HG02610 (cell line): Measurements from ENCODE around the gene TRIM32.
"Not testable (repeated sequence)": the region's sequence is repeated elsewhere in the genome, so short reads cannot be mapped to it uniquely, and the experiment has no call there.

Source experiments
- ATAC-seq: cut with Tn5 transposase; IDR thresholded peaks from one replicate; pipeline ENCODE4 v1.9.1; 2021; ENCODE audit warnings: mild to moderate bottlenecking, moderate library complexity; ENCODE audit not compliant: unreplicated experiment

TRIM32 gene

GRCh38 chr9:116673375-116673774 is 13.7 kb upstream of the TRIM32 start:
- ATAC-seq: no peak

GRCh38 chr9:116674210-116674980 is 12.7 kb upstream of the TRIM32 start:
- ATAC-seq: no peak

GRCh38 chr9:116683535-116683934 is 3.6 kb upstream of the TRIM32 start:
- no peak for ATAC-seq

- no peak for ATAC-seq
These were observed 1.9 kb upstream of the TRIM32 start for GRCh38 chr9:116685166-116685565.

GRCh38 chr9:116686135-116686534 is 970 bp upstream of the TRIM32 start:
- no peak for ATAC-seq

GRCh38 chr9:116686693-116687073 is 422 bp upstream of the TRIM32 start:
- ATAC-seq: peak; percentile 30

- ATAC-seq: no peak
These were observed 640 bp downstream of the TRIM32 start for GRCh38 chr9:116687754-116688135.

GRCh38 chr9:116688806-116689485 is 1.8 kb downstream of the TRIM32 start:
- ATAC-seq: no peak

- no peak for ATAC-seq
These were observed 2.5 kb downstream of the TRIM32 start for GRCh38 chr9:116689486-116690032.

- ATAC-seq: not testable (repeated sequence)
These were observed 3.7 kb downstream of the TRIM32 start for GRCh38 chr9:116690805-116691204.

- ATAC-seq: no peak
These were observed 4.5 kb downstream of the TRIM32 start for GRCh38 chr9:116691607-116692006.

GRCh38 chr9:116692616-116693015 is 5.5 kb downstream of the TRIM32 start:
- ATAC-seq: no peak

- ATAC-seq: peak; percentile 47
These were observed 6.2 kb downstream of the TRIM32 start for GRCh38 chr9:116693233-116693731.

GRCh38 chr9:116694785-116695291 is 7.7 kb downstream of the TRIM32 start:
- no peak for ATAC-seq

GRCh38 chr9:116695438-116695837 is 8.3 kb downstream of the TRIM32 start:
- no peak for ATAC-seq

- no peak for ATAC-seq
These were observed 10.3 kb downstream of the TRIM32 start for GRCh38 chr9:116697362-116697761.

GRCh38 chr9:116697887-116698286 is 10.8 kb downstream of the TRIM32 start:
- no peak for ATAC-seq

GRCh38 chr9:116700279-116700678 is 13.2 kb downstream of the TRIM32 start:
- no peak for ATAC-seq

- ATAC-seq: peak; percentile 80
These were observed 14.1 kb downstream of the TRIM32 start for GRCh38 chr9:116700882-116701865.

GRCh38 chr9:116701940-116702642 is 15.0 kb downstream of the TRIM32 start:
- ATAC-seq: peak; percentile 31
